Uterus (tissue), 2 donors: ENCODE measurements around the gene KDM6B.

ENCODE experiments used
- CTCF ChIP-seq, 4 experiments: fragments of 200-600 bp in 2 of 4; fragments of 450-650 bp in 2 of 4; sonication (generic) in 2 of 4; IDR thresholded peaks; one replicate each; pipeline ENCODE4 v1.5.1; 2016 to 2019; ENCODE audit warnings: antibody characterized with exemption in 4 of 4, mild to moderate bottlenecking in 2 of 4, moderate library complexity in 1 of 4
- POLR2A ChIP-seq, 2 donors: fragments of 450-650 bp; IDR thresholded peaks; one replicate each; pipeline ENCODE4 v1.6.1; 2016; ENCODE audit warnings: antibody characterized with exemption in 2 of 2, mild to moderate bottlenecking in 1 of 2, moderate library complexity in 1 of 2

GRCh38 chr17:7811251-7811650 is 22.8 kb upstream of the KDM6B start:
- TF ChIP-seq CTCF (IDR thresholded peaks at IDR 0.05) (no peak), POLR2A (IDR thresholded peaks at IDR 0.05) (no peak)
